OCI-LY7 (cell line): ENCODE measurements around the gene CCDC192. TPM values are rescaled to one million over a fixed set of nuclear protein-coding genes. Genes with fewer than 3 reads are reported as not detected.

ENCODE experiments used
- BruUV-seq: library from RNA; stranded (reverse); fragments of 400-500 nt; replicated peaks from 2 replicates; lab custom pipeline; 2021; lab: Mats Ljungman, UMichigan
- CTCF ChIA-PET: fragments of 300-600 bp; sonication (Branson Sonifier 250); formaldehyde crosslinking; loops from one replicate; lab custom pipeline; 2022; ENCODE audit warnings: antibody characterized with exemption; ENCODE audit not compliant: unreplicated experiment; lab: Charles Lee
- POLR2A ChIA-PET: fragments of 300-600 bp; sonication (Branson Sonifier 250); formaldehyde crosslinking; loops from one replicate; lab custom pipeline; 2022; ENCODE audit warnings: antibody characterized with exemption; lab: Charles Lee
- DNase-seq: peaks from one replicate; pipeline ENCODE4 v3.0.0-alpha.2; 2015; ENCODE audit warnings: low spot score
- H2AFZ ChIP-seq: fragments of 200-600 bp; sonication (generic), shearing (Covaris generic); 2 replicates; pipeline ENCODE4 v1.6.1; 2014; ENCODE audit warnings: mild to moderate bottlenecking, antibody characterized with exemption, low read length, moderate library complexity
- H3K27ac ChIP-seq: fragments of 200-600 bp; sonication (generic); 2 replicates; pipeline ENCODE4 v1.5.1; 2014; ENCODE audit warnings: mixed run types, low read depth, mild to moderate bottlenecking, moderate library complexity, low read length, inconsistent platforms; ENCODE audit not compliant: poor library complexity, severe bottlenecking
- H3K36me3 ChIP-seq: fragments of 200-600 bp; sonication (generic); 2 replicates; pipeline ENCODE4 v1.6.1; 2014; ENCODE audit warnings: mild to moderate bottlenecking, antibody characterized with exemption, low read length, moderate library complexity, mixed read lengths; ENCODE audit not compliant: insufficient read depth
- H3K4me1 ChIP-seq: fragments of 200-600 bp; sonication (generic); 2 replicates; pipeline ENCODE4 v1.5.1; 2014; ENCODE audit warnings: mild to moderate bottlenecking, low read length; ENCODE audit not compliant: insufficient read depth, poor library complexity, severe bottlenecking
- H3K4me2 ChIP-seq: fragments of 200-600 bp; sonication (generic); 2 replicates; pipeline ENCODE4 v1.6.1; 2014; ENCODE audit warnings: mild to moderate bottlenecking, low read length
- H3K4me3 ChIP-seq: fragments of 200-600 bp; sonication (generic); 2 replicates; pipeline ENCODE4 v1.5.1; 2014; ENCODE audit warnings: mild to moderate bottlenecking, low read depth, low read length; ENCODE audit not compliant: poor library complexity, severe bottlenecking
- H3K79me2 ChIP-seq: fragments of 200-600 bp; sonication (generic); 2 replicates; pipeline ENCODE4 v1.6.1; 2016; ENCODE audit warnings: low read depth, mild to moderate bottlenecking, low read length, moderate library complexity, mixed read lengths; ENCODE audit not compliant: insufficient read depth
- H3K9me2 ChIP-seq: fragments of 200-600 bp; sonication (generic); 2 replicates; pipeline ENCODE4 v1.6.1; 2016; ENCODE audit warnings: mild to moderate bottlenecking, low read length, mixed read lengths; ENCODE audit not compliant: insufficient read depth
- H3K9me3 ChIP-seq: fragments of 200-600 bp; sonication (generic); 2 replicates; pipeline ENCODE4 v1.6.1; 2014; ENCODE audit warnings: mild to moderate bottlenecking, mixed run types, low read length, mixed read lengths
- H4K20me1 ChIP-seq: fragments of 200-600 bp; sonication (generic); 2 replicates; pipeline ENCODE4 v1.6.1; 2014; ENCODE audit warnings: mild to moderate bottlenecking, antibody characterized with exemption, low read length, moderate library complexity, mixed read lengths; ENCODE audit not compliant: insufficient read depth
- CTCF ChIP-seq: fragments of 200-600 bp; sonication (generic); conservative IDR thresholded peaks from 2 replicates; pipeline ENCODE4 v1.5.1; 2014; ENCODE audit warnings: mild to moderate bottlenecking, antibody characterized with exemption, low read length, moderate library complexity, mixed read lengths
- EZH2phosphoT487 ChIP-seq: fragments of 200-600 bp; sonication (generic); IDR thresholded peaks from 2 replicates; pipeline ENCODE4 v1.6.1; 2018; ENCODE audit warnings: low read depth, borderline replicate concordance, mild to moderate bottlenecking, mixed run types, antibody characterized with exemption, low read length, moderate library complexity, mixed read lengths
- intact Hi-C: fragments of 100-400 bp; cut with micrococcal nuclease; formaldehyde crosslinking; loops from one replicate; pipeline ENCODE4 v1.10.0; 2022; ENCODE audit not compliant: unreplicated experiment
- total RNA-seq, 2 experiments: library from RNA; depleted of rRNA in 1 of 2; stranded (reverse); fragments of >200 nt in 1 of 2; shearing (Covaris generic) in 1 of 2; gene quantifications; 2 replicates each; pipeline ENCODE4 v1.2.3, GENCODE V29; 2014 to 2022

The CCDC192 gene
- total RNA-seq, 2 experiments from 2014 or later, result not detected

- Histone ChIP-seq H2AFZ (no peak overlapping the region), H3K27ac (no peak overlapping the region), H3K9me2 (no peaks in the 10 kb centered on the region), H3K36me3 (no peaks in the 10 kb centered on the region), H3K4me1 (no peaks in the 10 kb centered on the region), H3K9me3 (no peaks in the 10 kb centered on the region), H3K4me3 (no peak overlapping the region), H3K79me2 (no peaks in the 10 kb centered on the region), H4K20me1 (no peaks in the 10 kb centered on the region), H3K4me2 (no peak overlapping the region)
- no TSS peak for BruUV-seq
- no peak for DNase-seq
- ChIA-PET POLR2A (interaction anchor here (1.0 kb wide), 1 partner anchor 15 kb away, joined by 3 read pairs; no protein-coding TSS in a partner anchor), CTCF (no interaction called here)
- intact Hi-C loops, result no loop called here
- TF ChIP-seq CTCF (no peak), EZH2phosphoT487 (no peak)
Measured at GRCh38 chr5:127922603-127923002, 219.4 kb downstream of the CCDC192 start.

DNA sequence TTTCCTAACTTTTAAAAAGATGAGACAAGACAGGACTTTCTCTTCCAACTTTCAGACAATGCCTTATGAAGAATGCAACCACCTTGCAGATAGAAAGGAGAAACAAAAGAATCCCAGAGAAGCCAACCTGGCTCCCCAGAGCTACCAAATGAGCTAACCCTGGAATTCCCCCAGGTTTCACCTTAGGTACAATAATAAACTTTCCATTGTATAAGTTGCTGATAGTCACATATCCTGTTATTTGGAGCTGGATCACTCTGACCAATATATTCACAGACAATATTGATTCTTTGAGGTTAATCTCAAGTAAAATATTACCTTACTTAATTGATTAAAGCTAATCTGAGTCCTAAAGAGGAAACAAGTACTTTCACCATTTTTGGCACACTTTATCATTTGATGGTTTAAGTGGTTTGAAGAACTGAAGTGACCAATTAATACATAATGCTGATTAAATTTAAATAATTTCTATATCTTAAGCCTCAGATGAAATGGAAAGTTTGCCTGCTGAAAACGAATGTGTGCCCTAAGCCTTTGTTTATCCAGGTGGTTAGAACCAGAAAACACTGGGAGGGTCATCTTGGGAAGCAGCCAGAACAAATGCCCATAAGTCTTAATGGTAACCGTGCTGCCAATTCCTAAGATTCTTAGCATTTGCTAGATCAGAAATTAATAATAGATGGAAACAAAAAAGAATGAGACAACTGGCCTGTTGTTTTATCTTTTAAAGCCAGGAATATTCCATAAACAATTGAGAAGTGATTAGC, 220.8 kb downstream of the CCDC192 start:
- intact Hi-C loops, result no loop called here
- no peak for TF ChIP-seq EZH2phosphoT487
- TF ChIP-seq CTCF, result no peak
- no peak overlapping the region for H3K4me2 ChIP-seq
- no peak overlapping the region for H3K4me3 ChIP-seq
- no peaks in the 10 kb centered on the region for H3K9me3 ChIP-seq
- no peak for DNase-seq
- no peak overlapping the region for H3K27ac ChIP-seq
- ChIA-PET POLR2A (interaction anchor here (0.7 to 1.6 kb wide), 2 partner anchors 10 to 50 kb away, joined by 4 to 5 read pairs; no protein-coding TSS in a partner anchor), CTCF (no interaction called here)
- no peaks in the 10 kb centered on the region for H4K20me1 ChIP-seq
- H2AFZ ChIP-seq, result no peak overlapping the region
- no peaks in the 10 kb centered on the region for H3K4me1 ChIP-seq
- BruUV-seq, result no TSS peak
- H3K36me3 ChIP-seq, result no peaks in the 10 kb centered on the region
- H3K79me2 ChIP-seq, result no peaks in the 10 kb centered on the region
- no peaks in the 10 kb centered on the region for H3K9me2 ChIP-seq

GRCh38 chr5:127924606-127925005, 221.4 kb downstream of the CCDC192 start:
- Histone ChIP-seq H3K79me2 (no peaks in the 10 kb centered on the region), H3K36me3 (no peaks in the 10 kb centered on the region), H2AFZ (no peak overlapping the region), H3K4me1 (no peaks in the 10 kb centered on the region), H4K20me1 (no peaks in the 10 kb centered on the region), H3K27ac (no peak overlapping the region), H3K9me2 (no peaks in the 10 kb centered on the region), H3K4me3 (no peak overlapping the region), H3K9me3 (no peaks in the 10 kb centered on the region), H3K4me2 (no peak overlapping the region)
- ChIA-PET CTCF (no interaction called here), POLR2A (interaction anchor here (1.6 kb wide), 1 partner anchor 9 kb away, joined by 5 read pairs; no protein-coding TSS in a partner anchor)
- BruUV-seq, result no TSS peak
- TF ChIP-seq CTCF (no peak), EZH2phosphoT487 (no peak)
- intact Hi-C loops, result no loop called here
- DNase-seq, result no peak
